ENCODE data around the gene NRN1L. TPM values are rescaled to one million over a fixed set of nuclear protein-coding genes. Genes with fewer than 3 reads are reported as not detected.

NRN1L gene
- total RNA-seq (2022; extraction: Qiagen RNA extraction; ENCODE audit: low read depth) = 0.33 TPM in 1 of 5 replicates, not detected in the others

GRCh38 chr16:67884684-67885083 lies at the start of gene NRN1L:
TSS of gene NRN1L (plus strand) at chr16:67884885. CDS start at chr16:67884904, 19 bp downstream.

GRCh38 chr16:67841816-67842508 lies 42.7 kb upstream of the NRN1L start, which contains the start of gene THAP11:
TSS of gene THAP11 (plus strand) at chr16:67842320. CDS start at chr16:67842555, 235 bp downstream.

GRCh38 chr16:67846320-67847063 lies 38.2 kb upstream of the NRN1L start, which contains the start of gene NUTF2:
TSS of gene NUTF2 (plus strand) at chr16:67846933. CDS start at chr16:67865131, 18,198 bp downstream.

GRCh38 chr16:67847064-67847861 lies 37.4 kb upstream of the NRN1L start, which contains the start of gene CENPT:
TSS of gene CENPT (minus strand) at chr16:67847693. CDS start at chr16:67833859, 13,834 bp downstream.

GRCh38 chr16:67872631-67873434 lies 11.9 kb upstream of the NRN1L start, which contains the start of gene EDC4:
TSS of gene EDC4 (plus strand) at chr16:67873052. CDS start at chr16:67873262, 210 bp downstream.

GRCh38 chr16:67892899-67893742 lies 8.4 kb downstream of the NRN1L start, which contains the start of gene PSKH1:
TSS of gene PSKH1 (plus strand) at chr16:67893254. CDS start at chr16:67908750, 15,496 bp downstream.

GRCh38 chr16:67931712-67932461 lies 47.2 kb downstream of the NRN1L start, which contains the start of gene CTRL:
TSS of gene CTRL (minus strand) at chr16:67931862. CDS start at chr16:67931852, 10 bp downstream.

Other genes starting within 250 kb of the NRN1L start
- 1.1 to 2.4 TPM (median 2.3 TPM) in 5 replicates for gene CARMIL2, start 239.7 kb upstream of the NRN1L start, total RNA-seq (2022; extraction: Qiagen RNA extraction; ENCODE audit: low read depth)
- gene ACD, start 224.6 kb upstream of the NRN1L start, total RNA-seq (2022; extraction: Qiagen RNA extraction; ENCODE audit: low read depth) = 25.0 to 37.0 TPM (median 35.2 TPM) in 5 replicates
- gene PARD6A, start 223.9 kb upstream of the NRN1L start, total RNA-seq (2022; extraction: Qiagen RNA extraction; ENCODE audit: low read depth) = 1.2 to 2.6 TPM (median 1.8 TPM) in 5 replicates
- gene ENKD1, start 218.1 kb upstream of the NRN1L start, total RNA-seq (2022; extraction: Qiagen RNA extraction; ENCODE audit: low read depth) = 5.7 to 12.5 TPM (median 9.6 TPM) in 5 replicates
- 0.45 TPM in 1 of 5 replicates, not detected in the others for gene C16orf86, start 218.1 kb upstream of the NRN1L start, total RNA-seq (2022; extraction: Qiagen RNA extraction; ENCODE audit: low read depth)
- 14.0 to 18.3 TPM (median 17.5 TPM) in 5 replicates for gene GFOD2, start 165.6 kb upstream of the NRN1L start, total RNA-seq (2022; extraction: Qiagen RNA extraction; ENCODE audit: low read depth)
- 6.7 to 10.7 TPM (median 9.7 TPM) in 5 replicates for gene RANBP10, start 78.3 kb upstream of the NRN1L start, total RNA-seq (2022; extraction: Qiagen RNA extraction; ENCODE audit: low read depth)
- gene TSNAXIP1, start 78.0 kb upstream of the NRN1L start, total RNA-seq (2022; extraction: Qiagen RNA extraction; ENCODE audit: low read depth) = 0.32 to 0.86 TPM (median 0.43 TPM) in 5 replicates
- gene THAP11, start 42.6 kb upstream of the NRN1L start, total RNA-seq (2022; extraction: Qiagen RNA extraction; ENCODE audit: low read depth) = 25.2 to 46.3 TPM (median 44.5 TPM) in 5 replicates
- 230 to 282 TPM (median 237 TPM) in 5 replicates for gene NUTF2, start 38.0 kb upstream of the NRN1L start, total RNA-seq (2022; extraction: Qiagen RNA extraction; ENCODE audit: low read depth)
- 21.4 to 32.5 TPM (median 28.4 TPM) in 5 replicates for gene CENPT, start 37.2 kb upstream of the NRN1L start, total RNA-seq (2022; extraction: Qiagen RNA extraction; ENCODE audit: low read depth)
- 43.1 to 69.7 TPM (median 65.1 TPM) in 5 replicates for gene EDC4, start 11.8 kb upstream of the NRN1L start, total RNA-seq (2022; extraction: Qiagen RNA extraction; ENCODE audit: low read depth)
- 10.1 to 16.5 TPM (median 14.3 TPM) in 5 replicates for gene PSKH1, start 8.4 kb downstream of the NRN1L start, total RNA-seq (2022; extraction: Qiagen RNA extraction; ENCODE audit: low read depth)
- gene CTRL, start 47.0 kb downstream of the NRN1L start, total RNA-seq (2022; extraction: Qiagen RNA extraction; ENCODE audit: low read depth) = 1.0 to 2.5 TPM (median 1.4 TPM) in 5 replicates
- 34.4 to 55.4 TPM (median 47.8 TPM) in 5 replicates for gene PSMB10, start 52.0 kb downstream of the NRN1L start, total RNA-seq (2022; extraction: Qiagen RNA extraction; ENCODE audit: low read depth)
- 9.0 to 15.1 TPM (median 12.4 TPM) in 5 replicates for gene LCAT, start 59.2 kb downstream of the NRN1L start, total RNA-seq (2022; extraction: Qiagen RNA extraction; ENCODE audit: low read depth)
- gene SLC12A4, start 83.8 kb downstream of the NRN1L start, total RNA-seq (2022; extraction: Qiagen RNA extraction; ENCODE audit: low read depth) = 18.1 to 35.6 TPM (median 31.6 TPM) in 5 replicates
- gene DPEP3, start 95.6 kb downstream of the NRN1L start, total RNA-seq (2022; extraction: Qiagen RNA extraction; ENCODE audit: low read depth) = not detected in 5 replicates
- gene DPEP2, start 114.6 kb downstream of the NRN1L start, total RNA-seq (2022; extraction: Qiagen RNA extraction; ENCODE audit: low read depth) = not detected in 5 replicates
- not detected in 5 replicates for gene DPEP2NB, start 131.0 kb downstream of the NRN1L start, total RNA-seq (2022; extraction: Qiagen RNA extraction; ENCODE audit: low read depth)
- 14.9 to 20.1 TPM (median 18.7 TPM) in 5 replicates for gene DDX28, start 138.3 kb downstream of the NRN1L start, total RNA-seq (2022; extraction: Qiagen RNA extraction; ENCODE audit: low read depth)
- 14.9 to 20.0 TPM (median 16.7 TPM) in 5 replicates for gene DUS2, start 138.4 kb downstream of the NRN1L start, total RNA-seq (2022; extraction: Qiagen RNA extraction; ENCODE audit: low read depth)
- 11.4 to 18.0 TPM (median 15.3 TPM) in 5 replicates for gene NFATC3, start 200.5 kb downstream of the NRN1L start, total RNA-seq (2022; extraction: Qiagen RNA extraction; ENCODE audit: low read depth)